WTC11 (cell line): ENCODE results near the gene GPR161.

ENCODE experiments used
- CBFB ChIP-seq: sonication (generic); formaldehyde crosslinking; IDR thresholded peaks from 2 replicates; pipeline ENCODE4 v1.8.1; 2022; ENCODE audit warnings: mild to moderate bottlenecking, low read depth, missing genetic modification reagents
- ELF4 ChIP-seq: sonication (generic); formaldehyde crosslinking; IDR thresholded peaks from 2 replicates; pipeline ENCODE4 v1.8.1; 2022; ENCODE audit warnings: low read depth, mild to moderate bottlenecking, moderate library complexity, missing genetic modification reagents
- ESRRA ChIP-seq: sonication (generic); formaldehyde crosslinking; IDR thresholded peaks from 2 replicates; pipeline ENCODE4 v1.8.1; 2022; ENCODE audit warnings: mild to moderate bottlenecking, missing genetic modification reagents, borderline replicate concordance
- FOXJ3 ChIP-seq: sonication (generic); formaldehyde crosslinking; IDR thresholded peaks from 2 replicates; pipeline ENCODE4 v1.9.0; 2021; ENCODE audit warnings: missing genetic modification reagents, mild to moderate bottlenecking, borderline replicate concordance
- MYBL2 ChIP-seq: sonication (generic); formaldehyde crosslinking; IDR thresholded peaks from 2 replicates; pipeline ENCODE4 v1.8.1; 2023; ENCODE audit warnings: mild to moderate bottlenecking, moderate library complexity, missing genetic modification reagents
- TCF7 ChIP-seq: sonication (generic); formaldehyde crosslinking; IDR thresholded peaks from 2 replicates; pipeline ENCODE4 v1.8.0; 2022; ENCODE audit warnings: mild to moderate bottlenecking, low read depth, missing genetic modification reagents, moderate library complexity
- TF ChIP-seq, protein P1 (sequence below): fragments of 200-600 bp; IDR thresholded peaks from 2 replicates; pipeline ENCODE4 v1.8.0; 2022; ENCODE audit warnings: antibody characterized with exemption
- TF ChIP-seq, protein P2 (sequence below): sonication (generic); formaldehyde crosslinking; IDR thresholded peaks from 2 replicates; pipeline ENCODE4 v1.8.0; 2022; ENCODE audit warnings: mild to moderate bottlenecking, missing genetic modification reagents
- TF ChIP-seq, protein P3 (sequence below): fragments of 250-450 bp; sonication (Bioruptor Pico); conservative IDR thresholded peaks from 2 replicates; pipeline ENCODE4 v1.9.0; 2021; ENCODE audit warnings: mild to moderate bottlenecking
- TF ChIP-seq, protein P4 (sequence below): sonication (generic); formaldehyde crosslinking; IDR thresholded peaks from 2 replicates; pipeline ENCODE4 v1.8.0; 2023; ENCODE audit warnings: mild to moderate bottlenecking, missing genetic modification reagents
- TF ChIP-seq, protein P5 (sequence below): sonication (generic); formaldehyde crosslinking; conservative IDR thresholded peaks from 2 replicates; pipeline ENCODE4 v1.8.1; 2022; ENCODE audit warnings: mild to moderate bottlenecking, missing genetic modification reagents

DNA sequence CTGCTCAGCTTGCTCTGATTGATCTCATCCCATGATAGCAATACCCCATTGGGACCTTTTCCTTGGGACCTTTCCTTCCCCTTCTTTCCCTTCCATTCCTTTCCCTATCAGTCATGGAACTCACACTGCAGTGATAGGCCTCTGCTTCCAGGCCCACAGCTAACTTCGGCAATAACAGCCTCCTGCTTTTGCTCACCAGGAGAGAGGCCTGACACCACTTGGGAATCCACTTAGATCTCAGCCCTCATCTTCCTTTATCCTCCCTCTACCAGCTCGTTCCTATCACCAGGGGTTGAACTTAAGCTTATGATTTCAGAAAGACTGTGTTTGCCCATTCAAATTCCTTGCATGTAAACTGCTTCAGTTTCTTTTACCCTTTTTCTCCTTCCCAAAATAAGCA is 31.1 kb upstream of the GPR161 start:
- TF ChIP-seq, protein P1, sequence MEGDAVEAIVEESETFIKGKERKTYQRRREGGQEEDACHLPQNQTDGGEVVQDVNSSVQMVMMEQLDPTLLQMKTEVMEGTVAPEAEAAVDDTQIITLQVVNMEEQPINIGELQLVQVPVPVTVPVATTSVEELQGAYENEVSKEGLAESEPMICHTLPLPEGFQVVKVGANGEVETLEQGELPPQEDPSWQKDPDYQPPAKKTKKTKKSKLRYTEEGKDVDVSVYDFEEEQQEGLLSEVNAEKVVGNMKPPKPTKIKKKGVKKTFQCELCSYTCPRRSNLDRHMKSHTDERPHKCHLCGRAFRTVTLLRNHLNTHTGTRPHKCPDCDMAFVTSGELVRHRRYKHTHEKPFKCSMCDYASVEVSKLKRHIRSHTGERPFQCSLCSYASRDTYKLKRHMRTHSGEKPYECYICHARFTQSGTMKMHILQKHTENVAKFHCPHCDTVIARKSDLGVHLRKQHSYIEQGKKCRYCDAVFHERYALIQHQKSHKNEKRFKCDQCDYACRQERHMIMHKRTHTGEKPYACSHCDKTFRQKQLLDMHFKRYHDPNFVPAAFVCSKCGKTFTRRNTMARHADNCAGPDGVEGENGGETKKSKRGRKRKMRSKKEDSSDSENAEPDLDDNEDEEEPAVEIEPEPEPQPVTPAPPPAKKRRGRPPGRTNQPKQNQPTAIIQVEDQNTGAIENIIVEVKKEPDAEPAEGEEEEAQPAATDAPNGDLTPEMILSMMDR: no peak
- no peak for TF ChIP-seq TCF7 (CRISPR knock-in tag)
- TF ChIP-seq, protein P2, sequence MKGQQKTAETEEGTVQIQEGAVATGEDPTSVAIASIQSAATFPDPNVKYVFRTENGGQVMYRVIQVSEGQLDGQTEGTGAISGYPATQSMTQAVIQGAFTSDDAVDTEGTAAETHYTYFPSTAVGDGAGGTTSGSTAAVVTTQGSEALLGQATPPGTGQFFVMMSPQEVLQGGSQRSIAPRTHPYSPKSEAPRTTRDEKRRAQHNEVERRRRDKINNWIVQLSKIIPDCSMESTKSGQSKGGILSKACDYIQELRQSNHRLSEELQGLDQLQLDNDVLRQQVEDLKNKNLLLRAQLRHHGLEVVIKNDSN (CRISPR knock-in tag): no peak
- no peak for TF ChIP-seq FOXJ3
- TF ChIP-seq, protein P3, sequence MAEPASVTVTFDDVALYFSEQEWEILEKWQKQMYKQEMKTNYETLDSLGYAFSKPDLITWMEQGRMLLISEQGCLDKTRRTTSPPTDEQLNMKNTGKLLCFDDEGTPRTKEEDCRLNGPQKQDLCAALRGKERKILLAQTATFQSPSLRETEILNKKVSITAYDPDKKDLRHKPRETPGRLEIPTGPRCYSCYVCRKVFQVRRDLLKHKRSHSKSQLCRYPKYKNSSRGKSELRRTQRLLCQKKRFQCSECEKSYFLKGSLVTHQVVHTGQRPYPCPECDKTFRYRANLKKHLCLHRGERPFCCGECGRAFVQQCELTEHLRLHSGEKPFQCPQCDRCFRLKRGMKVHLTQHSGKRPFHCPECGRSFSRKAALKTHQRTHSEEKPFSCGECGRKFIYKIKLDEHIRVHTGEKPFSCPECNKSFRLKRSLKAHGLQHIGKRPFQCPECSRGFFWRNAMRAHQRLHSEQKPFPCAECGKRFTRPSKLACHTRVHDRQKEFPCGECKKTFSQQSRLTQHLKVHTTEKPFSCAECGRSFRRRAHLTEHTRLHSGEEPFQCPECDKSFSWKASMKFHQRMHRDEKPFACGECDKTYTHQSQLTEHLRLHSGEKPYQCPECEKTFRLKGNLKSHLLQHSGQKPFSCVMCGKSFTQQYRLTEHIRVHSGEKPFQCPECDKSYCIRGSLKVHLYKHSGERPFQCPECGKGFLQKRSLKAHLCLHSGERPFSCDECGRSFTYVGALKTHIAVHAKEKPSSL (CRISPR knock-in tag): no peak
- TF ChIP-seq, protein P4, sequence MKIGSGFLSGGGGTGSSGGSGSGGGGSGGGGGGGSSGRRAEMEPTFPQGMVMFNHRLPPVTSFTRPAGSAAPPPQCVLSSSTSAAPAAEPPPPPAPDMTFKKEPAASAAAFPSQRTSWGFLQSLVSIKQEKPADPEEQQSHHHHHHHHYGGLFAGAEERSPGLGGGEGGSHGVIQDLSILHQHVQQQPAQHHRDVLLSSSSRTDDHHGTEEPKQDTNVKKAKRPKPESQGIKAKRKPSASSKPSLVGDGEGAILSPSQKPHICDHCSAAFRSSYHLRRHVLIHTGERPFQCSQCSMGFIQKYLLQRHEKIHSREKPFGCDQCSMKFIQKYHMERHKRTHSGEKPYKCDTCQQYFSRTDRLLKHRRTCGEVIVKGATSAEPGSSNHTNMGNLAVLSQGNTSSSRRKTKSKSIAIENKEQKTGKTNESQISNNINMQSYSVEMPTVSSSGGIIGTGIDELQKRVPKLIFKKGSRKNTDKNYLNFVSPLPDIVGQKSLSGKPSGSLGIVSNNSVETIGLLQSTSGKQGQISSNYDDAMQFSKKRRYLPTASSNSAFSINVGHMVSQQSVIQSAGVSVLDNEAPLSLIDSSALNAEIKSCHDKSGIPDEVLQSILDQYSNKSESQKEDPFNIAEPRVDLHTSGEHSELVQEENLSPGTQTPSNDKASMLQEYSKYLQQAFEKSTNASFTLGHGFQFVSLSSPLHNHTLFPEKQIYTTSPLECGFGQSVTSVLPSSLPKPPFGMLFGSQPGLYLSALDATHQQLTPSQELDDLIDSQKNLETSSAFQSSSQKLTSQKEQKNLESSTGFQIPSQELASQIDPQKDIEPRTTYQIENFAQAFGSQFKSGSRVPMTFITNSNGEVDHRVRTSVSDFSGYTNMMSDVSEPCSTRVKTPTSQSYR (CRISPR knock-in tag): no peak
- no peak for TF ChIP-seq ELF4 (CRISPR knock-in tag)
- TF ChIP-seq, protein P5, sequence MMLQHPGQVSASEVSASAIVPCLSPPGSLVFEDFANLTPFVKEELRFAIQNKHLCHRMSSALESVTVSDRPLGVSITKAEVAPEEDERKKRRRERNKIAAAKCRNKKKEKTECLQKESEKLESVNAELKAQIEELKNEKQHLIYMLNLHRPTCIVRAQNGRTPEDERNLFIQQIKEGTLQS (CRISPR knock-in tag): no peak
- no peak for TF ChIP-seq MYBL2
- TF ChIP-seq ESRRA: no peak
- TF ChIP-seq CBFB (CRISPR knock-in tag): no peak
